BE2C (cell line): ENCODE data around the gene UGT1A3.
"Not testable (repeated sequence)": the region's sequence is repeated elsewhere in the genome, so short reads cannot be mapped to it uniquely, and the experiment has no call there.

ENCODE experiments used
- DNase-seq: peaks from one replicate; pipeline ENCODE4 v3.0.0-alpha.2; 2020
- H3K27me3 ChIP-seq: fragments of 250-450 bp; sonication (Bioruptor Pico); 2 replicates; pipeline ENCODE4 v1.5.1; 2020; ENCODE audit warnings: mild to moderate bottlenecking
- H3K36me3 ChIP-seq: fragments of 250-450 bp; sonication (Bioruptor Pico); 2 replicates; pipeline ENCODE4 v1.5.1; 2020; ENCODE audit warnings: mild to moderate bottlenecking
- H3K4me1 ChIP-seq: fragments of 250-450 bp; sonication (Bioruptor Pico); 2 replicates; pipeline ENCODE4 v1.5.1; 2020
- H3K4me3 ChIP-seq: 2 replicates; pipeline ENCODE4 v1.5.1; 2011; ENCODE audit warnings: low read depth, low read length
- H3K9me3 ChIP-seq: fragments of 250-450 bp; sonication (Bioruptor Pico); 2 replicates; pipeline ENCODE4 v1.5.1; 2020
- CTCF ChIP-seq: IDR thresholded peaks from 2 replicates; pipeline ENCODE4 v1.5.1; 2012; ENCODE audit warnings: mild to moderate bottlenecking, low read depth, low read length

UGT1A3 gene

GRCh38 chr2:233693963-233694362, 34.9 kb upstream of the UGT1A3 start:
- Histone ChIP-seq H3K36me3 (no peaks in the 10 kb centered on the region), H3K4me3 (no peak overlapping the region), H3K27me3 (no peaks in the 10 kb centered on the region), H3K4me1 (no peaks in the 10 kb centered on the region), H3K9me3 (no peaks in the 10 kb centered on the region)
- TF ChIP-seq CTCF: no peak
- DNase-seq: no peak

GRCh38 chr2:233698740-233699139, 30.1 kb upstream of the UGT1A3 start:
- H3K36me3 ChIP-seq: no peaks in the 10 kb centered on the region
- TF ChIP-seq CTCF: no peak
- DNase-seq: no peak
- no peaks in the 10 kb centered on the region for H3K27me3 ChIP-seq
- H3K4me3 ChIP-seq: no peak overlapping the region
- H3K4me1 ChIP-seq: peaks cover 4% of the 10 kb centered on the region; the same call in 1 of the 2 replicates
- H3K9me3 ChIP-seq: no peaks in the 10 kb centered on the region

- no peak for TF ChIP-seq CTCF
- Histone ChIP-seq H3K4me1 (peaks cover 4% of the 10 kb centered on the region; the same call in 1 of the 2 replicates), H3K27me3 (no peaks in the 10 kb centered on the region), H3K36me3 (no peaks in the 10 kb centered on the region), H3K9me3 (no peaks in the 10 kb centered on the region), H3K4me3 (no peak overlapping the region)
- DNase-seq: no peak
Measured at GRCh38 chr2:233699424-233700027, 29.3 kb upstream of the UGT1A3 start.

GRCh38 chr2:233700028-233700635, 28.7 kb upstream of the UGT1A3 start:
- no peak for TF ChIP-seq CTCF
- Histone ChIP-seq H3K4me1 (peaks cover 4% of the 10 kb centered on the region; the same call in 1 of the 2 replicates), H3K4me3 (no peak overlapping the region), H3K27me3 (no peaks in the 10 kb centered on the region), H3K36me3 (no peaks in the 10 kb centered on the region), H3K9me3 (no peaks in the 10 kb centered on the region)
- DNase-seq: no peak

- not testable (repeated sequence) for H3K9me3 ChIP-seq, DNase-seq, H3K4me3 ChIP-seq, H3K4me1 ChIP-seq, H3K36me3 ChIP-seq, H3K27me3 ChIP-seq
Measured at GRCh38 chr2:233700842-233701241, 28.0 kb upstream of the UGT1A3 start.

- Histone ChIP-seq H3K9me3 (no peaks in the 10 kb centered on the region), H3K4me3 (no peak overlapping the region), H3K4me1 (peaks cover 4% of the 10 kb centered on the region; the same call in 1 of the 2 replicates), H3K36me3 (no peaks in the 10 kb centered on the region), H3K27me3 (no peaks in the 10 kb centered on the region)
- DNase-seq: no peak
- no peak for TF ChIP-seq CTCF
Measured at GRCh38 chr2:233702238-233702637, 26.6 kb upstream of the UGT1A3 start.
